Muscle of leg (tissue), 11 donors: ENCODE measurements around the gene DYNC1I1. TPM values are rescaled to one million over a fixed set of nuclear protein-coding genes. Genes with fewer than 3 reads are reported as not detected.
"Not testable (repeated sequence)": the region's sequence is repeated elsewhere in the genome, so short reads cannot be mapped to it uniquely, and the experiment has no call there.

Experiments used
- DNase-seq: peaks from one replicate; pipeline ENCODE4 v3.0.0; 2013
- H3K27ac ChIP-seq: one replicate; pipeline ENCODE4 v1.5.1; 2013; ENCODE audit warnings: mild to moderate bottlenecking, low read length, control low read depth
- H3K27me3 ChIP-seq: one replicate; pipeline ENCODE4 v1.6.1; 2013; ENCODE audit warnings: low read length; ENCODE audit not compliant: control insufficient read depth, insufficient read depth
- H3K36me3 ChIP-seq: one replicate; pipeline ENCODE4 v1.6.1; 2013; ENCODE audit warnings: low read length; ENCODE audit not compliant: control insufficient read depth, insufficient read depth
- H3K4me1 ChIP-seq: one replicate; pipeline ENCODE4 v1.6.1; 2013; ENCODE audit warnings: low read length; ENCODE audit not compliant: control insufficient read depth, insufficient read depth
- H3K4me3 ChIP-seq: one replicate; pipeline ENCODE4 v1.5.1; 2013; ENCODE audit warnings: low read length, control low read depth
- H3K9me3 ChIP-seq: replicated peaks from 2 replicates; pipeline ENCODE4 v1.6.1; 2013; ENCODE audit warnings: low read depth, low read length; ENCODE audit not compliant: control insufficient read depth
- WGBS: methylation state at CpG from one replicate; pipeline ENCODE4 v1.1.5; 2013; ENCODE audit warnings: missing lambda C conversion rate; ENCODE audit not compliant: insufficient coverage; 5-methylcytosine and 5-hydroxymethylcytosine counted together
- polyA plus RNA-seq, 8 donors: library from polyadenylated mRNA; unstranded; fragments of 120-200 nt; gene quantifications; one replicate each; pipeline versions ENCODE4 v1.2.1 to v1.2.3, GENCODE V29; 2013; ENCODE audit warnings: inconsistent platforms in 1 of 8, low replicate concordance in 1 of 8; ENCODE audit not compliant: insufficient read length in 8 of 8, insufficient read depth in 1 of 8
- total RNA-seq: library from RNA; stranded (reverse); fragments of 120-200 nt; gene quantifications from one replicate; pipeline ENCODE4 v1.2.4, GENCODE V29; 2013

DYNC1I1 gene
- total and polyA plus RNA-seq, 9 donors, result 0.39 to 1.3 (median 1.0) TPM

DNA sequence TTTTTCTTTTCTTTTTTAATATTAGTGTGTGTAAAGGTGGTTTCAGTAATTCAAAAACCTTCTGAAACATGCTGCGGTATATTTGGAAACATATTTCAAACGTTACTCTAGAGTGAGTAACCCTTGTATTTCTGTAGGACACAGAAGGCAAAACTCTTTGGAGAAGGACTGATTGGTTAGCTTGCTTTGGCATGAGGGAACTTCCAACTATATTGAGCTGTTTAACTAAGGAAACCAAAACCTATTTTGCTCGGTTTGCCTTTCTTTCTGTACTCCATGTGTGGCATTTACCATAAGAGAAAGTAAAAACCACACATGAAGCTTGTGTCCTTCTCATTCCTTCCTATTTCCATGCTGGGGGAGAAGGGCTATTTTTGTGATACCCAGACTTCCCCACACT, 149.8 kb downstream of the DYNC1I1 start:
- Histone ChIP-seq H3K9me3 (no peaks in the 10 kb centered on the region), H3K4me3 (no peak overlapping the region), H3K4me1 (no peaks in the 10 kb centered on the region), H3K27ac (no peak overlapping the region), H3K27me3 (peaks cover 3% of the 10 kb centered on the region), H3K36me3 (no peaks in the 10 kb centered on the region)
- no CpG with 5 or more reads among the region's 3 CpGs for WGBS
- no peak for DNase-seq

DNA sequence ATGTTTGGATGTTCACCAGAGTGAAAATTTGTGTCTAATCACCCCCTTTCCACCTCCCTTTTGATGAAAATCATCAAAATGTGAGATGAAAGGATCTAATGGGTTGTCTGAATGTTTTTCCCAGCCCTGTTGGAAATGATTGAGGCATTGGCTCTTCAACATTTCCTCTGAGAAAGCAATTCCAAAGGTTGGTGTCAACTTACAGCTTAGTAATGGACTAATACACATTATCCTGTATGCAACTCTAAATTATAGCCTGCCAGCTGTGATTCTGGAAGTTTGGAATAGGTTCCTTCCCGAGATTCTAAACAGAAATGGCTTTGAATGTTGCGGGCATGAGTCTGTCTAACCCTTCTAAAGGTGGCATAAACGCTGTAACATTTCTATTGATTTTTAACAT, 152.9 kb downstream of the DYNC1I1 start:
- no peak overlapping the region for H3K4me3 ChIP-seq
- peak; percentile 25 for DNase-seq
- WGBS, result no CpG with 5 or more reads among the region's 3 CpGs
- H3K27ac ChIP-seq, result no peak overlapping the region
- no peaks in the 10 kb centered on the region for H3K4me1 ChIP-seq
- peaks cover 7% of the 10 kb centered on the region for H3K27me3 ChIP-seq
- H3K36me3 ChIP-seq, result no peaks in the 10 kb centered on the region
- no peaks in the 10 kb centered on the region for H3K9me3 ChIP-seq

DNA sequence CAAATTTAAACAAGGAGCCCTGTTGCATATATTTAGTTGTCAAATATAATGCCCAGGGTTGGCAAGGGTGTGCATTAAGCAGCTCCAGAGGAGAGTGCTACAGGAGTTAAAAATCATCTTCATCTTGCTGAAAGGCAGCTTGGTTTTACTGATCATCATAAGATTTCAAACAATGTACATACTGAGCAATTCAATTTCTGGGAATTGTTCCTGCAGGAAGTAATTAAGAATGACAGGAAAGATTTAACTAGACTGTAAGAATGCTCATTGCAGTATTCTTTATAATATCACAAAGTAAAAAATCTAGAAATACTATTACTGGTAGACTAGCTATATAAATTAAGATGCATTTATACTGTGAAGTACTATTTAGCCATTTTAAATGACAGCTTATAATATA, 153.6 kb downstream of the DYNC1I1 start:
- no peaks in the 10 kb centered on the region for H3K4me1 ChIP-seq
- H3K4me3 ChIP-seq, result no peak overlapping the region
- H3K27me3 ChIP-seq, result peaks cover 7% of the 10 kb centered on the region
- H3K36me3 ChIP-seq, result no peaks in the 10 kb centered on the region
- no peaks in the 10 kb centered on the region for H3K9me3 ChIP-seq
- DNase-seq, result no peak
- H3K27ac ChIP-seq, result no peak overlapping the region

DNA sequence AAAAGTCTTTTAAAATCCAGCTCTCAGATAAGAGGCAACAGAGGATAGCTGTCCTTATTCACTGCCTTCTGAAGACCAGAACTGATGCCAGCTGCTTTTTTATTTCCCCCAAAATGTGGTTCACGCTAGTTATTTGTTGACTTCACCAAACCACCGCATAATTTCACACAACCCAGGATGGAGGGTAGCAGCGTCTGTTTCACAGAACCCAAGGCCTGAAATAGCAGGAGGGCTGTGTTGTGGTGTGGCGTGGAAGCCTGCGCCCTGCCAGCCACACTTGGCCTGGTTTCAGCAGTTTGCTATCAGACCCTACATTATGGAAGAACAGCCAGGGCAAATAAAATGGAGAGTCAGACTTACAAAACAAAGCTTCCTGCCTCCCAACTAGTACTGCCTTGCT, 155.4 kb downstream of the DYNC1I1 start:
- Histone ChIP-seq H3K27me3 (peaks cover 3% of the 10 kb centered on the region), H3K9me3 (no peaks in the 10 kb centered on the region), H3K4me1 (no peaks in the 10 kb centered on the region), H3K36me3 (no peaks in the 10 kb centered on the region), H3K27ac (no peak overlapping the region), H3K4me3 (no peak overlapping the region)
- no CpG with 5 or more reads among the region's 5 CpGs for WGBS
- no peak for DNase-seq

DNA sequence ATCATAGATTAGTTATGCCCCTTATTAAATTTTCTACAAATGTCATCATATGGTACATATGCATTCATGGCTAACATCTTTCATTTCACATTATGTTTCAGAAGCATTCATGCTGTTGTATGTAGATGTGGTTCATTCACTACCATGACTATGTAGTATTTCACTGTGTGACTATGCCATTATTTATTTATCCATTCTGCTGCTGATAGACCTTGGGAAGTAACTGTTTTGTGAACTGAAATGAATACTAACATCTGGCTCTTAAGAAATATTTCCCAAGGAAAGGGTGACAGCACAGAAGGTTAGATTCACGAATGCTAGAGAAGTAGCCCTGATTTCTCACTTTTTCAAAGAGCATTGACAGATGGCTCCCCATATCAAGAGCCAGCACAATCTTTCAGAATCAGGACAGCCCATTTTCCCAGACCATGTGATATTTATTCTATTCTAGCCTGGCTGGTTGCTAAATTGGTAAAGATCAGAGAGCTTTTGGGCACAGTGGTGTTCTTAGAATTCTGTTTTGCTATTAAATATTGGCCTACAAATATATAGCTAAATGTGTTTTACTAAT, 157.4 kb downstream of the DYNC1I1 start:
- DNase-seq, result no peak
- no CpG with 5 or more reads among the region's 1 CpG for WGBS

DNA sequence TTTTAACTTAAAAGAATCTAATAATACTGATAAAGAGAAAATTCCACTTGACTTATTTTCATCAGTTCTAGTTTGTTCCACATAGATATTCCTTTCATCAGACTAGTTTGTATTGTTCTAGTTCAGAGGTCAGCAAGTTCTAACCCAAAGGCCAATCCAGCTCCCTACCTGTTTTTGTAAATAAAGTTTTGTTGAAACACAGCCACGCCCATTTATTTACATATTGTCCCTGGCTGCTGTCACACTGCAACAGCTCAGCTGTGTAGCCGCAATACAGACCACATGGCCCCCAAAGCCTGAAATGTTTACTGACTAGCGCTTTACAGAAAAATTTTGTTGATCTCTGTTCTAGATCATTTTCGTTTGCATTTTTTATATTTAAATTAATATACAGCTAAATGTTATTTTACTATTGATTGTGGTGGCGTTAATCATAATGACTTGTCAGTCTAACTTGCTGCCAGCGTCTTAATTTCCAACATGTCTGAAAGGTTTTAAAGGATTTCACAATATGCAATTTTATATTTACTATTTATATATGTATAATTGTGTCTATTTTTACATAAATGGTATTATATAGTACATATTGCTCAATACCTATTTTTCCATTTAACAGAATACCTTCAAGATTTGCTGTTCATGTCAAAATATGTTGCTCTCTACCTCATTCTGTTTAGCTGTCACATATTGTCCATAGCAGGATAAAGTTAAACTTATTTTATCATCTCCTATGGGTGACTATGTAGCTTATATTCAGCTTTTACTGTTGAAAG, 159.3 kb downstream of the DYNC1I1 start:
- H3K4me3 ChIP-seq, result no peak overlapping the region
- no peak for DNase-seq
- H3K4me1 ChIP-seq, result no peaks in the 10 kb centered on the region
- no peak overlapping the region for H3K27ac ChIP-seq
- H3K9me3 ChIP-seq, result no peaks in the 10 kb centered on the region
- no CpG with 5 or more reads among the region's 6 CpGs for WGBS
- H3K36me3 ChIP-seq, result no peaks in the 10 kb centered on the region
- H3K27me3 ChIP-seq, result peaks cover 3% of the 10 kb centered on the region

More for the DNA sequence above, 157.4 kb downstream of the DYNC1I1 start:
- H3K9me3 ChIP-seq, result no peaks in the 10 kb centered on the region
- H3K4me3 ChIP-seq, result no peak overlapping the region
- H3K27ac ChIP-seq, result no peak overlapping the region
- H3K4me1 ChIP-seq, result no peaks in the 10 kb centered on the region
- peaks cover 3% of the 10 kb centered on the region for H3K27me3 ChIP-seq
- H3K36me3 ChIP-seq, result no peaks in the 10 kb centered on the region

DNA sequence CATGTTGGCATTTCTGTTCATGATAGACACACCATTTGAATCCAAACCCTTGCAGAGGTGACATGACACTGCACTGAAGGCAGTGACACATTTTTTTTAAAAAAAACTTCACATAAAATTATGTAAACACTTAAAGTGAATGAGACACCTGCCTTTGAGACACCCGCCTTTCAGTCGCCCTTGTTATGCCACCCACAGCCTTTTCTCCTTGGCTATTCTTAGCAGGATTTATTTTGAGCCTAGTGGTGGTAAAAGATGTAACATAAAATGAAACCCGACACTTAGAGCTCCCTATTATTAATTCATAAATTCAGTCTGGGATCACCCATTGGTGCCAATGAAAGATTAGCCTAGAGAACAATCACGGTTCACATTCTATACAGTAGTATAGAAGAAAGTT, 161.3 kb downstream of the DYNC1I1 start:
- no peak overlapping the region for H3K4me3 ChIP-seq
- no peaks in the 10 kb centered on the region for H3K9me3 ChIP-seq
- whole genome bisulfite sequencing, result no CpG with 5 or more reads among the region's 4 CpGs
- DNase-seq, result no peak
- H3K4me1 ChIP-seq, result no peaks in the 10 kb centered on the region
- no peaks in the 10 kb centered on the region for H3K27me3 ChIP-seq
- H3K27ac ChIP-seq, result no peak overlapping the region
- H3K36me3 ChIP-seq, result no peaks in the 10 kb centered on the region

DNA sequence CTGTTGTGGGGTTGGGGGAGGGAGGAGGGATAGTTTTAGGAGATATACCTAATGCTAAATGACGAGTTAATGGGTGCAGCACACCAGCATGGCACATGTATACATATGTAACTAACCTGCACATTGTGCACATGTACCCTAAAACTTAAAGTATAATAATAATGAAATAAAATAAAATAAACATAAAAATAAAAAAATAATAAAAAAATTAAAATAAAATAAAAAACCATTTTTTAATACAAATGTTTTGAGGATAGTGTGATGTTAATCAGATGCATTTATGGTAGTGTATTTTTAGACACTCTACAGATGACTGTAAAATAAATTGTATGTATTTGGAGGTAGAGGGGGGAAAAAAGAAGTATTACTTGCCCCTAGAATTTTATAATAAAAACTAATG, 172.5 kb downstream of the DYNC1I1 start:
- no CpG with 5 or more reads among the region's 1 CpG for WGBS

DNA sequence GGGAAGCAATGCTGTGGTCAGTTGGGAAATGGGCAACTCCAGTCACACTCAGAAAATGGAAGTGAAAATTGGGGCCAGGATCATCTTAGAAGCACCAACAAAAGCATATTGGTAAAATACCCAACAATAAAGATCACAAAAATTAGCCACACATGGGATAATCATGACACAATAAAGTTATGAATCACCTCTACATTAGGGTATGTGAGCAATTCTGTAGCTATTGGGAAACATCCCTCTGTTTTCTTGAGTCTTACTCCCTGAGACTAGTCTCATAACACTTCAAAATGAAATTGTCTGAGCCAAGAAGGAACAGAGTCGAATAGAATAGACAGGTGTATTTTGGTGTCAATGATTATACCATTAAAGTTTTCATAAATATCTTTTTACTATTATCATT, 178.3 kb downstream of the DYNC1I1 start:
- no CpG with 5 or more reads among the region's 1 CpG for WGBS

More for the DNA sequence above, 172.5 kb downstream of the DYNC1I1 start:
- not testable (repeated sequence) for DNase-seq, H3K27ac ChIP-seq, H3K4me1 ChIP-seq, H3K9me3 ChIP-seq, H3K27me3 ChIP-seq, H3K4me3 ChIP-seq, H3K36me3 ChIP-seq

DNA sequence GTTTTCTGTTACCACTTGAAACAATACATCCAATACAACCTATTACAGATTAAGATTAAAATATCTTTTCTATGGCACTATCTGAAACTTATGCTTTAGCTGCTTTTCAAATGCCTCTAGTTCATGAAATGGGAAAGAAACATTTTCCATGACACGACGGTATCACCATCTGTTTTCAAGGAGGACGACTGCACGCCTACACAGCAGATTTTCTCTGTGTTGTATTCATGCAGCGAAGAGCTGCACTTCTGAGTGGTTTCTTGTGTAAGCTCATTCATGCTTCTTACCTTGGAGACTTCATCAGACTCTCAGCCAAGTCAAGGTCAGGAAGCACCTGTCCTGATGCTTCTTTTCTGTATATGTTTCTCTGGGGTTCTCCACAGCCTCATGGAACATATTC, 179.2 kb downstream of the DYNC1I1 start:
- H3K27me3 ChIP-seq, result no peaks in the 10 kb centered on the region
- DNase-seq, result peak; percentile 47
- 23% methylated on average over 4 of the region's 5 CpGs for WGBS
- no peak overlapping the region for H3K4me3 ChIP-seq
- H3K4me1 ChIP-seq, result no peaks in the 10 kb centered on the region
- no peak overlapping the region for H3K27ac ChIP-seq
- no peaks in the 10 kb centered on the region for H3K36me3 ChIP-seq
- no peaks in the 10 kb centered on the region for H3K9me3 ChIP-seq

More for the DNA sequence above, 178.3 kb downstream of the DYNC1I1 start:
- no peaks in the 10 kb centered on the region for H3K9me3 ChIP-seq
- no peaks in the 10 kb centered on the region for H3K27me3 ChIP-seq
- H3K4me3 ChIP-seq, result no peak overlapping the region
- H3K4me1 ChIP-seq, result no peaks in the 10 kb centered on the region
- H3K27ac ChIP-seq, result no peak overlapping the region
- no peak for DNase-seq
- H3K36me3 ChIP-seq, result no peaks in the 10 kb centered on the region
